Thymus (tissue), 11 donors: ENCODE data around the gene IP6K1. TPM values are rescaled to one million over a fixed set of nuclear protein-coding genes. Genes with fewer than 3 reads are reported as not detected.

Source experiments
- DNase-seq, 9 donors: peaks; one replicate each; pipeline ENCODE4 v3.0.0-alpha.2; 2013; ENCODE audit warnings: low spot score in 9 of 9, low read depth in 6 of 9, missing footprints in 1 of 9
- H3K27ac ChIP-seq, 2 donors: one replicate each; pipeline ENCODE4 v1.5.1; 2013; ENCODE audit warnings: control low read depth in 1 of 2, low read depth in 1 of 2, low read length in 1 of 2, mild to moderate bottlenecking in 1 of 2, moderate library complexity in 1 of 2
- H3K27me3 ChIP-seq, 2 donors: one replicate each; pipeline ENCODE4 v1.5.1; 2013; ENCODE audit warnings: low read length in 1 of 2; ENCODE audit not compliant: control insufficient read depth in 2 of 2, insufficient read depth in 1 of 2
- H3K36me3 ChIP-seq, 2 donors: one replicate each; pipeline ENCODE4 v1.5.1; 2013; ENCODE audit warnings: low read length in 1 of 2, mild to moderate bottlenecking in 1 of 2, moderate library complexity in 1 of 2; ENCODE audit not compliant: control insufficient read depth in 2 of 2, insufficient read depth in 2 of 2
- H3K4me1 ChIP-seq, 2 donors: one replicate each; pipeline ENCODE4 v1.5.1; 2013; ENCODE audit warnings: low read length in 2 of 2; ENCODE audit not compliant: control insufficient read depth in 2 of 2, insufficient read depth in 2 of 2
- H3K4me3 ChIP-seq, 2 donors: one replicate each; pipeline ENCODE4 v1.5.1; 2013; ENCODE audit warnings: low read length in 2 of 2, control low read depth in 1 of 2, mild to moderate bottlenecking in 1 of 2
- H3K9me3 ChIP-seq, 2 donors: one replicate each; pipeline ENCODE4 v1.5.1; 2013; ENCODE audit warnings: low read length in 1 of 2, mild to moderate bottlenecking in 1 of 2; ENCODE audit not compliant: control insufficient read depth in 2 of 2, insufficient read depth in 1 of 2
- WGBS: extraction: QIAGEN DNeasy Blood & Tissue Kit; methylation state at CpG from one replicate; pipeline ENCODE4 v1.1.7; 2013; 5-methylcytosine and 5-hydroxymethylcytosine counted together
- polyA plus RNA-seq: library from polyadenylated mRNA; stranded (reverse); fragments of 200-250 nt; gene quantifications from one replicate; pipeline ENCODE4 v1.2.3, GENCODE V29; 2013
- total RNA-seq: library from RNA; stranded (reverse); fragments of 120-200 nt; gene quantifications from one replicate; pipeline ENCODE4 v1.2.4, GENCODE V29; 2013
- donor health status: healthy.

The IP6K1 gene
- total and polyA plus RNA-seq, 2 donors = 12.2 to 17.2 TPM

GRCh38 chr3:49718858-49719213, 67.5 kb downstream of the IP6K1 start:
- peaks cover 31 to 49% of the 10 kb centered on the region in 2 donors for H3K36me3 ChIP-seq
- H3K4me1 ChIP-seq = peaks cover 11 to 34% of the 10 kb centered on the region in 2 donors
- no peak for DNase-seq
- 13% methylated on average over 33 of the region's 33 CpGs for WGBS
- H3K4me3 ChIP-seq = peak overlapping the region; percentile 60 to 66
- peaks cover 0 to 6% of the 10 kb centered on the region in 2 donors for H3K27me3 ChIP-seq
- H3K27ac ChIP-seq = peak overlapping the region in 1 of 2 donors; percentile 90
- no peaks in the 10 kb centered on the region for H3K9me3 ChIP-seq

- peak in 1 of 9 donors; percentile 23 for DNase-seq
- peak overlapping the region; percentile 60 to 66 for H3K4me3 ChIP-seq
- peaks cover 31 to 49% of the 10 kb centered on the region in 2 donors for H3K36me3 ChIP-seq
- 84% methylated on average over 75 of the region's 75 CpGs for WGBS
- peaks cover 0 to 6% of the 10 kb centered on the region in 2 donors for H3K27me3 ChIP-seq
- H3K9me3 ChIP-seq = no peaks in the 10 kb centered on the region
- no peak overlapping the region for H3K27ac ChIP-seq
- peaks cover 14 to 38% of the 10 kb centered on the region in 2 donors for H3K4me1 ChIP-seq
Measured at GRCh38 chr3:49717959-49718857, 68.1 kb downstream of the IP6K1 start.

GRCh38 chr3:49717211-49717958, 69.0 kb downstream of the IP6K1 start:
- peaks cover 14 to 38% of the 10 kb centered on the region in 2 donors for H3K4me1 ChIP-seq
- WGBS = 96% methylated on average over 14 of the region's 14 CpGs
- no peak overlapping the region for H3K27ac ChIP-seq
- no peaks in the 10 kb centered on the region for H3K9me3 ChIP-seq
- H3K4me3 ChIP-seq = no peak overlapping the region
- no peak for DNase-seq
- peaks cover 29 to 41% of the 10 kb centered on the region in 2 donors for H3K36me3 ChIP-seq
- peaks cover 0 to 6% of the 10 kb centered on the region in 2 donors for H3K27me3 ChIP-seq

- no peak for DNase-seq
- Histone ChIP-seq H3K27me3 (peaks cover 0 to 6% of the 10 kb centered on the region in 2 donors), H3K27ac (no peak overlapping the region), H3K9me3 (no peaks in the 10 kb centered on the region), H3K36me3 (peaks cover 23 to 35% of the 10 kb centered on the region in 2 donors), H3K4me1 (peaks cover 16 to 43% of the 10 kb centered on the region in 2 donors), H3K4me3 (no peak overlapping the region)
- WGBS = 94% methylated on average over 16 of the region's 16 CpGs
Measured at GRCh38 chr3:49716691-49717210, 69.6 kb downstream of the IP6K1 start.

DNA sequence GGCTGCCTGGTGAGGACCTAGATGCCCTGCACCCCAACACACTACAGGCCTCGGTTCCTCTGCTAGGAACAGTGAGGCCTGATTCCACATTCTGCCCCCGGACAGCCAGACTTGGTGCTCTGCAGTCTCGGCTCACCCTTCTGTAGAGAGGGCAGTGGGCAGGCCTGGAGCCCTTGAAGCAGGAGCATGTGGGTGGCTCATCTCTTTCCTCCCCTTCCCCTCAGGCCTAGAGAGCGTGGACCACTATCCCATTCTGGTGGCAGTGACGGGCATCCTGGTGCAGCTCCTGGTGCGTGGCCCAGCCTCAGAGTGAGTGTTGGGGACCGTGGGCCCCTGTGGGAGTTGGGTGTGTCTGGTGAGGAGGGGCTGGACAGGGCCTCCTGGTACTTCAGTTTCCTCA, 70.2 kb downstream of the IP6K1 start:
- no peaks in the 10 kb centered on the region for H3K9me3 ChIP-seq
- DNase-seq = no peak
- H3K27ac ChIP-seq = no peak overlapping the region
- H3K4me1 ChIP-seq = peaks cover 22 to 49% of the 10 kb centered on the region in 2 donors
- 97% methylated on average over 7 of the region's 7 CpGs for WGBS
- no peak overlapping the region for H3K4me3 ChIP-seq
- peaks cover 0 to 6% of the 10 kb centered on the region in 2 donors for H3K27me3 ChIP-seq
- H3K36me3 ChIP-seq = peaks cover 17 to 29% of the 10 kb centered on the region in 2 donors

DNA sequence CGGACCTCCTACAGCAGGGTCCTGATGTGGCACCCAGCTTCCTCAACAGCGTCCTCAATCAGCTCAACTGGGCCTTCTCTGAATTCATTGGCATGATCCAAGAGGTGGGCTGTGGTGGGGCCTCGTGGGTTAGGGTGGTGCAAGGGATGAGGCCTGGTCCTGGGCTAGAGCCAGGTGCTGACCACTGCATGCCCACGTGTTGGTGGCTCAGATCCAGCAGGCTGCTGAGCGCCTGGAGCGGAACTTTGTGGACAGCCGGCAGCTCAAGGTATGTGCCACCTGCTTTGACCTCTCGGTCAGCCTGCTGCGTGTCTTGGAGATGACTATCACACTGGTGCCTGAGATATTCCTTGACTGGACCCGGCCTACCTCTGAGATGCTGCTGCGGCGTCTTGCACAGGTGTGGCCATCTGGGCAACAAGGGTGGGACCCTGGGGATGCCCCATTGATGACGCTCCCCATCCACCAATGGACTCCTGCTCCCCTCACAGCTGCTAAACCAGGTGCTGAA, 70.7 kb downstream of the IP6K1 start:
- H3K27ac ChIP-seq = no peak overlapping the region
- no peak for DNase-seq
- peaks cover 24 to 53% of the 10 kb centered on the region in 2 donors for H3K4me1 ChIP-seq
- peaks cover 0 to 6% of the 10 kb centered on the region in 2 donors for H3K27me3 ChIP-seq
- 99% methylated on average over 13 of the region's 13 CpGs for WGBS
- no peak overlapping the region for H3K4me3 ChIP-seq
- H3K36me3 ChIP-seq = peaks cover 12 to 24% of the 10 kb centered on the region in 2 donors
- H3K9me3 ChIP-seq = no peaks in the 10 kb centered on the region

GRCh38 chr3:49714728-49715550, 71.4 kb downstream of the IP6K1 start:
- Histone ChIP-seq H3K27ac (no peak overlapping the region), H3K9me3 (no peaks in the 10 kb centered on the region), H3K27me3 (peaks cover 0 to 6% of the 10 kb centered on the region in 2 donors), H3K36me3 (peaks cover 11 to 20% of the 10 kb centered on the region in 2 donors), H3K4me3 (no peak overlapping the region), H3K4me1 (peaks cover 24 to 51% of the 10 kb centered on the region in 2 donors)
- 94% methylated on average over 13 of the region's 13 CpGs for WGBS
- DNase-seq = no peak

DNA sequence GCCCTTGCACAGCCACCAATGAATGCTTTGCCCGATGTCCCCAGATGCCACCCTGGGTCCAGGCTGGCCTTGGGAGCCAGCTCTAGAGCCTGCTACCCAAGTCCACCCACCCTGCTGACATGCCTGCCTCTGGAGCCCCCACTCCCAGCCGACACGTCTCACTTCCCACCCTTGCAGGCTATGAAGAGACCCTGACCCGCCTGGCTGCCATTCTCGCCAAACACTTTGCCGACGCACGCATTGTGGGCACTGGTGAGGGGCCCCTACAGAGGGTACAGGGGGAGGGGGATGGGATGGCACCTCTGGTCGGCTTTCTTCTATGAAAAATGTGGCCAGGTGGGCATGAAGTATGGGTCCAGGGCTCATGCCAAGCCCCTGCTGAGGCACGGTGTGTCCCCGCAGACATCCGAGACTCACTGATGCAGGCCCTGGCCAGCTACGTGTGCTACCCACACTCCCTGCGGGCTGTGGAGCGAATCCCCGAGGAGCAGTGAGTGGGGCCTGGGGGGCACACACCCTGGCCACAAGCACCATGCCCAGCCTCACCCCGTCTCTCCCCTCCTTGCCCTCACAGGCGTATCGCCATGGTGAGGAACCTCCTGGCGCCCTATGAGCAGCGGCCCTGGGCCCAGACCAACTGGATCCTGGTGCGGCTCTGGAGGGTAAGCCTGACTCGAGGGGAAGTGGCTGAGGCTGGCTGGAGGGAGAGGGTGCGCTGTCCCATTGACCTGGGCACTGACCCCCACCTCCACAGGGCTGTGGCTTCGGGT, 72.8 kb downstream of the IP6K1 start:
- Histone ChIP-seq H3K4me3 (no peak overlapping the region), H3K9me3 (no peaks in the 10 kb centered on the region), H3K27me3 (peaks cover 0 to 4% of the 10 kb centered on the region in 2 donors), H3K4me1 (peaks cover 22 to 40% of the 10 kb centered on the region in 2 donors), H3K36me3 (peaks cover 11 to 22% of the 10 kb centered on the region in 2 donors), H3K27ac (peak overlapping the region in 1 of 2 donors; percentile 71)
- WGBS = 95% methylated on average over 25 of the region's 25 CpGs
- DNase-seq = no peak
